DOHH2 (cell line): ENCODE data around the gene DCLK2.

ENCODE experiments used
- H3F3A ChIP-seq: fragments of 200-600 bp; sonication (generic), shearing (Covaris generic); 2 replicates; pipeline ENCODE4 v1.6.0; 2016; ENCODE audit warnings: antibody characterized with exemption, mild to moderate bottlenecking; ENCODE audit not compliant: control insufficient read depth, insufficient read depth
- H3K27ac ChIP-seq: fragments of 200-600 bp; sonication (generic); 2 replicates; pipeline ENCODE4 v1.5.1; 2014; ENCODE audit warnings: low read depth, mild to moderate bottlenecking, low read length, moderate library complexity
- H3K27me3 ChIP-seq: fragments of 200-600 bp; sonication (generic); 2 replicates; pipeline ENCODE4 v1.6.1; 2014; ENCODE audit warnings: mild to moderate bottlenecking, low read length, mixed read lengths; ENCODE audit not compliant: control insufficient read depth
- H3K36me3 ChIP-seq: fragments of 200-600 bp; sonication (generic); 2 replicates; pipeline ENCODE4 v1.6.1; 2014; ENCODE audit warnings: mild to moderate bottlenecking, low read length, moderate library complexity, mixed read lengths; ENCODE audit not compliant: control insufficient read depth
- H3K4me1 ChIP-seq: fragments of 200-600 bp; sonication (generic); 2 replicates; pipeline ENCODE4 v1.6.1; 2014; ENCODE audit warnings: mild to moderate bottlenecking, low read length, mixed read lengths; ENCODE audit not compliant: control insufficient read depth
- H3K4me2 ChIP-seq: fragments of 200-600 bp; sonication (generic); 2 replicates; pipeline ENCODE4 v1.6.0; 2014; ENCODE audit warnings: mild to moderate bottlenecking, low read length, moderate library complexity
- H3K4me3 ChIP-seq: fragments of 200-600 bp; sonication (generic); 2 replicates; pipeline ENCODE4 v1.5.1; 2014; ENCODE audit warnings: mild to moderate bottlenecking, low read length, mixed read lengths
- H3K79me2 ChIP-seq: fragments of 200-600 bp; sonication (generic); 2 replicates; pipeline ENCODE4 v1.6.1; 2014; ENCODE audit warnings: mild to moderate bottlenecking, low read length, mixed read lengths; ENCODE audit not compliant: control insufficient read depth
- H3K9me2 ChIP-seq: fragments of 200-600 bp; sonication (generic); replicated peaks from 2 replicates; pipeline ENCODE4 v1.6.1; 2014; ENCODE audit warnings: mild to moderate bottlenecking, low read length, mixed read lengths; ENCODE audit not compliant: control insufficient read depth
- H3K9me3 ChIP-seq: fragments of 200-600 bp; sonication (generic); 2 replicates; pipeline ENCODE4 v1.6.1; 2014; ENCODE audit warnings: antibody characterized with exemption, low read length, mixed read lengths; ENCODE audit not compliant: control insufficient read depth, insufficient read depth
- H4K20me1 ChIP-seq: fragments of 200-600 bp; sonication (generic); 2 replicates; pipeline ENCODE4 v1.6.0; 2014; ENCODE audit warnings: low read depth, mild to moderate bottlenecking, antibody characterized with exemption, low read length, moderate library complexity; ENCODE audit not compliant: control insufficient read depth, insufficient read depth
- CTCF ChIP-seq: fragments of 200-600 bp; sonication (generic); IDR thresholded peaks from one replicate; pipeline ENCODE4 v1.5.1; 2014; ENCODE audit warnings: antibody characterized with exemption, mild to moderate bottlenecking, low read depth, low read length; ENCODE audit not compliant: poor library complexity, severe bottlenecking
- EZH2phosphoT487 ChIP-seq: fragments of 200-600 bp; sonication (generic); IDR thresholded peaks from 2 replicates; pipeline ENCODE4 v1.6.1; 2017; ENCODE audit warnings: borderline replicate concordance, mild to moderate bottlenecking, antibody characterized with exemption, low read length, moderate library complexity, mixed read lengths

Gene DCLK2

GRCh38 chr4:150039274-150040127, 38.7 kb upstream of the DCLK2 start:
- no peaks in the 10 kb centered on the region for H3K79me2 ChIP-seq
- no peaks in the 10 kb centered on the region for H3K9me3 ChIP-seq
- H3K4me1 ChIP-seq = peaks cover 16% of the 10 kb centered on the region
- H3F3A ChIP-seq = no peaks in the 10 kb centered on the region
- H3K4me2 ChIP-seq = no peak overlapping the region
- H3K4me3 ChIP-seq = no peak overlapping the region
- no peaks in the 10 kb centered on the region for H3K9me2 ChIP-seq
- H3K27ac ChIP-seq = no peak overlapping the region
- TF ChIP-seq CTCF (no peak), EZH2phosphoT487 (no peak)
- H4K20me1 ChIP-seq = no peaks in the 10 kb centered on the region
- no peaks in the 10 kb centered on the region for H3K36me3 ChIP-seq
- no peaks in the 10 kb centered on the region for H3K27me3 ChIP-seq

GRCh38 chr4:150044517-150044916, 33.7 kb upstream of the DCLK2 start:
- H3K4me2 ChIP-seq = no peak overlapping the region
- no peak overlapping the region for H3K4me3 ChIP-seq
- no peaks in the 10 kb centered on the region for H3K9me2 ChIP-seq
- no peaks in the 10 kb centered on the region for H3K9me3 ChIP-seq
- H3K27me3 ChIP-seq = no peaks in the 10 kb centered on the region
- H3K79me2 ChIP-seq = no peaks in the 10 kb centered on the region
- TF ChIP-seq CTCF (no peak), EZH2phosphoT487 (no peak)
- H3K36me3 ChIP-seq = no peaks in the 10 kb centered on the region
- H3K4me1 ChIP-seq = peaks cover 3% of the 10 kb centered on the region
- no peak overlapping the region for H3K27ac ChIP-seq
- H4K20me1 ChIP-seq = no peaks in the 10 kb centered on the region
- H3F3A ChIP-seq = no peaks in the 10 kb centered on the region

GRCh38 chr4:150045410-150045809, 32.8 kb upstream of the DCLK2 start:
- H3K9me3 ChIP-seq = no peaks in the 10 kb centered on the region
- TF ChIP-seq EZH2phosphoT487 = no peak
- TF ChIP-seq CTCF = no peak
- H3K27me3 ChIP-seq = no peaks in the 10 kb centered on the region
- H3K4me3 ChIP-seq = no peak overlapping the region
- no peak overlapping the region for H3K4me2 ChIP-seq
- no peaks in the 10 kb centered on the region for H3K9me2 ChIP-seq
- no peak overlapping the region for H3K27ac ChIP-seq
- H3K79me2 ChIP-seq = no peaks in the 10 kb centered on the region
- no peaks in the 10 kb centered on the region for H3F3A ChIP-seq
- H3K4me1 ChIP-seq = no peaks in the 10 kb centered on the region
- H3K36me3 ChIP-seq = no peaks in the 10 kb centered on the region
- no peaks in the 10 kb centered on the region for H4K20me1 ChIP-seq
